Neural crest cell (in vitro differentiated cells): ENCODE data around the gene PLCZ1. TPM values are rescaled to one million over a fixed set of nuclear protein-coding genes. Genes with fewer than 3 reads are reported as not detected.

Experiments used
- DNase-seq: peaks from one replicate; pipeline ENCODE4 v3.0.0; 2021; ENCODE audit warnings: low read depth, mixed read lengths, low spot score
- H3K27ac Mint-ChIP-seq: one replicate; pipeline ENCODE4 v1.8.0; 2021; ENCODE audit warnings: mild to moderate bottlenecking, mixed read lengths; ENCODE audit not compliant: unreplicated experiment
- H3K27me3 Mint-ChIP-seq: 2 replicates; pipeline ENCODE4 v1.8.0; 2021; ENCODE audit warnings: low read depth, mild to moderate bottlenecking, mixed read lengths
- H3K36me3 Mint-ChIP-seq: 2 replicates; pipeline ENCODE4 v1.8.0; 2021; ENCODE audit warnings: low read depth, mild to moderate bottlenecking, mixed read lengths
- H3K4me1 Mint-ChIP-seq: 2 replicates; pipeline ENCODE4 v1.8.0; 2021; ENCODE audit warnings: mixed read lengths
- H3K4me3 Mint-ChIP-seq: one replicate; pipeline ENCODE4 v1.8.0; 2021; ENCODE audit warnings: mild to moderate bottlenecking, mixed read lengths
- H3K9me3 Mint-ChIP-seq: 2 replicates; pipeline ENCODE4 v1.8.0; 2021; ENCODE audit warnings: mixed read lengths
- CTCF ChIP-seq: fragments of 200-600 bp; sonication (generic); conservative IDR thresholded peaks from 2 replicates; pipeline ENCODE4 v1.5.0; 2021; ENCODE audit warnings: antibody characterized with exemption, mild to moderate bottlenecking
- total RNA-seq: library from RNA; stranded (reverse); gene quantifications from 2 replicates; pipeline ENCODE4 v1.2.1, GENCODE V29; 2021

PLCZ1 gene
- total RNA-seq, 1 donor from 2014 or later, result not detected

DNA sequence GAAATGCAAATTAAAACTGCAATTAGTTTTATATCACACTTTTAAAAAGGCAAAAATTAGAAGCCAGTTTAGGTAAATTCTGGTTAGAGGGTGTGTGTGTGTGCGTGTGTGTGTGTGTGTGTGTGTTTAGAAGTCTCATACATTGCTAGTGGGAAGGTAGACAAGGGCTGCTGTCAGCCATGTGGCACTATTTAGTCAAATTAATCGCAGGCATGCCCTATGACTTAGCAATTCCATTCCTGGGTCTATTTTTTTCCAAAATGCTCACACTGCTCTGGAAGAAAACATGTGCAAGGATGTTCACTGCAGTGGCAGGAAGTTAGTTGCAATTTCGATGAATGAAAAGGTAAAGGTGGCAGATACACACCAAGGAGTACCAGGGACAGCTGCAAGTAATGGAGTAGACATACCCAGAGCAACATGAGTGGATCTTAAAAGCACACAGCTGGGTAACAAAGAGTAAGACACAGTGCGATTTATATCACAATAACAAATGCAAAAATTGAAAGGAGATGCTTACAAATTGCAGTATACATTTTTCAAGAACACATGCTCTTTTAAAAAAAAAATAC is 11.7 kb upstream of the PLCZ1 start:
- H3K36me3 Mint-ChIP-seq, result no peaks in the 10 kb centered on the region
- no peak overlapping the region for H3K27ac Mint-ChIP-seq
- no peak for DNase-seq
- no peak overlapping the region for H3K4me3 Mint-ChIP-seq
- TF ChIP-seq CTCF, result no peak
- H3K4me1 Mint-ChIP-seq, result peaks cover 22% of the 10 kb centered on the region
- H3K9me3 Mint-ChIP-seq, result no peaks in the 10 kb centered on the region
- H3K27me3 Mint-ChIP-seq, result no peaks in the 10 kb centered on the region

DNA sequence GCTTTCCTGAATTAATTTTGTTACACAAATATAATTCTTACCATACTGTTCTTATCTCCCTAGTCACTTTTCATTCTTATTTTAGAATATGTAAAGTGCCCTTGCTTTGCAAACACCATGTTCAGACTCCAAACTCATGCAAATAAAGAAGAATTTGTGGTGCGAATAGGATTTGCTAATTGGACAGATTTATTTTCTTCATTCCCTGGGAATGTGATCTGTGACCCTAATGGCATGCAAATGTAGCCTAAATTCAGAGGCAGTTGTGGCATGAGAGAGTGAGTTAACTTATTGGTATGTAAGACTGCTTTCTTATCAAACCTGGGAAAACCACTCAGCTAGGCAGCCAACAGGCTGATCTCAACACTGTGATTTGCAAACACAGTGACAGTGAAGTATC is 10.1 kb upstream of the PLCZ1 start:
- no peak for DNase-seq
- Mint-ChIP-seq H3K4me1 (peaks cover 7% of the 10 kb centered on the region), H3K27ac (no peak overlapping the region), H3K36me3 (no peaks in the 10 kb centered on the region), H3K27me3 (no peaks in the 10 kb centered on the region), H3K4me3 (no peak overlapping the region), H3K9me3 (no peaks in the 10 kb centered on the region)
- no peak for TF ChIP-seq CTCF

DNA sequence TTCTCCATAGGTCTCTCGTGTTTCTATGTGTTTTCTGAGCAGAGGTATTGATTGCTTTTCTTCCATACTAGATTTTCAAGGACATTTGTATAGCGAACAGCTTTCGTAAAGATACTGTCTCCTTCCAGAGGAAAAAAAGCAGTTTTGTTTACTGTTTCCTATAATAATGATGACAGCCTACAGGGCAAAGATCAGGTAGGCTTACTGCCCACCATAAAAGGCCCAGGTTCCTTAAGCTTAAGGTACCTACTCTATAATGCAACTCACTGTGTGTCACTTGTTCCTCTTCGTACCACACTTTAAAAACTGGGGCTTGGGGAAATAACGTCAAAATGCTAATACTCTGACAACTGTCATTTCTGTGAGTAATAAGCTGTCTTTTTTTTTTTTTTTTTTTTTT is 6.7 kb downstream of the PLCZ1 start:
- H3K36me3 Mint-ChIP-seq, result peaks cover 5% of the 10 kb centered on the region
- no peak for DNase-seq
- no peaks in the 10 kb centered on the region for H3K4me1 Mint-ChIP-seq
- no peak overlapping the region for H3K27ac Mint-ChIP-seq
- H3K4me3 Mint-ChIP-seq, result no peak overlapping the region
- no peak for TF ChIP-seq CTCF
- H3K27me3 Mint-ChIP-seq, result no peaks in the 10 kb centered on the region
- peaks cover 7% of the 10 kb centered on the region for H3K9me3 Mint-ChIP-seq

GRCh38 chr12:18723752-18724151 is 14.1 kb downstream of the PLCZ1 start:
- H3K36me3 Mint-ChIP-seq, result no peaks in the 10 kb centered on the region
- no peak for DNase-seq
- H3K9me3 Mint-ChIP-seq, result no peaks in the 10 kb centered on the region
- no peaks in the 10 kb centered on the region for H3K27me3 Mint-ChIP-seq
- H3K4me1 Mint-ChIP-seq, result no peaks in the 10 kb centered on the region
- no peak overlapping the region for H3K4me3 Mint-ChIP-seq
- TF ChIP-seq CTCF, result no peak
- no peak overlapping the region for H3K27ac Mint-ChIP-seq

- no peaks in the 10 kb centered on the region for H3K9me3 Mint-ChIP-seq
- no peak for TF ChIP-seq CTCF
- no peaks in the 10 kb centered on the region for H3K27me3 Mint-ChIP-seq
- no peak overlapping the region for H3K27ac Mint-ChIP-seq
- H3K4me1 Mint-ChIP-seq, result no peaks in the 10 kb centered on the region
- H3K36me3 Mint-ChIP-seq, result no peaks in the 10 kb centered on the region
- DNase-seq, result no peak
- no peak overlapping the region for H3K4me3 Mint-ChIP-seq
These were observed 16.4 kb downstream of the PLCZ1 start for GRCh38 chr12:18721452-18721851.
